Measurements from ENCODE around the gene MANBA.
A peak's percentile ranks its signal among the peaks of the same experiment; 100 is the strongest.

The MANBA gene

GRCh38 chr4:102610007-102610406 lies 150.8 kb downstream of the MANBA start:
- peak in 1 of 42 donors; percentile 29 for DNase-seq
- intact Hi-C loops (cut with DNase I): loop anchor here (10.0 kb wide), 2 partner anchors 105 to 165 kb away; partner anchors contain the start of gene NFKB1

GRCh38 chr4:102608190-102608589 lies 152.6 kb downstream of the MANBA start:
- intact Hi-C loops (cut with DNase I): no loop called here
- no peak for DNase-seq

GRCh38 chr4:102606846-102607450 lies 153.8 kb downstream of the MANBA start:
- DNase-seq: peak in 10 of 42 donors; percentile 6 to 45 (median 27)
- intact Hi-C loops (cut with DNase I): no loop called here

GRCh38 chr4:102606261-102606660 lies 154.5 kb downstream of the MANBA start:
- no peak for DNase-seq
- intact Hi-C loops (cut with DNase I): no loop called here

- DNase-seq: no peak
- intact Hi-C loops (cut with DNase I): no loop called here
Measured at GRCh38 chr4:102604222-102604940, 156.4 kb downstream of the MANBA start.

DNA sequence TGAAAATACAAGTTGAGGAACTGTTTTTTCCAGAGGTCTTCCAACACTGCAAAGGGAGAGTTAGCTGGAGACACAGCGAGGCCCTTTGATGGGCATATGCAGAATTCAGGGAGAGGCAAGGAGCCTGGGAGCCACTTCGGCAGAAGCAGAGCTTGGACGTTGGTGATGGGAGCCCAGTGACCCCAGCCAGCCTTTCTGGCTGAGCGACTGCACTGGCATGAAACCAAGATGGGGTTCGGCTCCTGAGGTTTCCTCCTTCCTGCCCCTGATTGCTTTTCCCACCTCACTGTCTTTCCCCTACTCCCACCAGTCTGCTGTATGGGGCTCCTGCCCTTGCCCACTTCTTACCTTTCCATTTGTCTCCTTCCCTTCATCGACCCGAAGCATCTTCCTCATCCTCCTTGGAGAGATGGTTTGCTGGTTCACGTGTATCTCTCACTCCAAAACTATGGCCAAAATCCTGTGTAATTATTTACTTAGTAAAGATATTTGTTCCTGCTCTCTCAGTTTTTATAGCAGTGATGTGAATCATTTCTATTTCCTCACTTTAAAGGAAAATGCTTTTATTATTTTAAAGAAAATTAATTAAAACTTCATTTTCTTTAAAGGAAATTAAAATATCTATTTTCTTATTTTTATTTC lies 159.1 kb downstream of the MANBA start:
- intact Hi-C loops (cut with DNase I): no loop called here

DNA sequence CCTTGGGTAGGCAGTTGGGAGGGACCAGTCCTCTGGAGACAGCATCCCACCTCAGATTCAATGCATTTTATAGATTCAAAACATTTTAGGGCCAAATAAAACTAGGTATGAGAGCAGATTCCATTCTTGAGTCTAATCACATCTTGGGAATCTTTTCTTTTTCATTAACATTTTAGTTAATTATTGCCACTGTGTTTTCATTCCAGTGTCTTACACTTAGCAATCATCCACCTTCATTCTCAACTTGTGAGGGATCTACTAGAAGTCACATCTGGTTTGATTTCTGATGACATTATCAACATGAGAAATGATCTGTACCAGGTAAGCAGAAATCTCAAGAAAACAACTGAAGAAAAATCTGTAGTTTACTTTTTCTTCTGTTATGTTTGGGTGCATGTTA lies 160.1 kb downstream of the MANBA start:
- intact Hi-C loops (cut with DNase I): no loop called here
- no peak for DNase-seq

More for the DNA sequence above, 159.1 kb downstream of the MANBA start:
- DNase-seq: no peak

- peak in 3 of 42 donors; percentile 10 to 56 (median 33) for DNase-seq
- intact Hi-C loops (cut with DNase I): no loop called here
Measured at GRCh38 chr4:102599886-102600285, 160.9 kb downstream of the MANBA start.

DNA sequence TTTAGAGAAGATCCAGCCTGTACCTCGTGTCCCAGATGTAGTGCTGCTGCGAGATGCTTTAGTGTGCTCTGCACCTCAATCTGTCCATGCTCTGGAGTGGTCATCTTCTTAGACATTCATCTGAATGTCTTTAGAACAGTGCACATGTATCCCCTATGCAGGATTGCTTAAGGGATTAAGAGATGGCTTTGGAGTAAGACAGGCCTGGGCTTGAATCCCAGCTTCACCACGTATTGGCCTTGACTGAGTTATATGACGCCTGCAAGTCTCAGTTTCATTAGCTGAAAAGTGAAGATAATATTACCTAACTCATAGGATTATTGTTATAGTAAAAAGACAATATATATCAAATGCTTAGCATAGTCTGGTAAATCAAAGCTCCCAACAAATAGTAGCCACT lies 161.3 kb downstream of the MANBA start:
- no peak for DNase-seq
- intact Hi-C loops (cut with DNase I): no loop called here

GRCh38 chr4:102598762-102599374 lies 161.9 kb downstream of the MANBA start:
- DNase-seq: no peak
- intact Hi-C loops (cut with DNase I): no loop called here

- intact Hi-C loops (cut with DNase I): no loop called here
- no peak for DNase-seq
Measured at GRCh38 chr4:102598086-102598761, 162.5 kb downstream of the MANBA start.

- intact Hi-C loops (cut with DNase I): no loop called here
- no peak for DNase-seq
Measured at GRCh38 chr4:102596532-102596931, 164.2 kb downstream of the MANBA start.

GRCh38 chr4:102594000-102594399 lies 166.8 kb downstream of the MANBA start:
- no peak for DNase-seq
- intact Hi-C loops (cut with DNase I): no loop called here

DNA sequence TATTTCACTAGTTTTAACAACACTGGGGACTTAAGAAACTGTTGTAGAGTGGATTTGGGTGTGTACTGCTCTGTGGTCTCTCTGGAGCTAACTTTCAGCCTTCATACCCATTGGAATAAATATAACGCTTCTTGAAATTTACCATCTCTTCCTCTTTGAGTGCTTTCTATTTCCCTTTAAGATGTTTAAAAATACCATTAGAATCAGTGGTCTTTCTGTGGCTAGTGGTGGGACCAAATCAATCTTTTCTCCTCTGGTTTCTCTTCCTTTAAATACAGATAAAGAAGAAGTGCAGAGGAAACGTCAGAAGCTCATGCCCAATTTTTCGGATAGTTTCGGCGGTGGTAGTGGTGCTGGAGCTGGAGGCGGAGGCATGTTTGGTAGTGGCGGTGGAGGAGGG lies 167.6 kb downstream of the MANBA start:
- intact Hi-C loops (cut with DNase I): no loop called here
- DNase-seq: no peak

DNA sequence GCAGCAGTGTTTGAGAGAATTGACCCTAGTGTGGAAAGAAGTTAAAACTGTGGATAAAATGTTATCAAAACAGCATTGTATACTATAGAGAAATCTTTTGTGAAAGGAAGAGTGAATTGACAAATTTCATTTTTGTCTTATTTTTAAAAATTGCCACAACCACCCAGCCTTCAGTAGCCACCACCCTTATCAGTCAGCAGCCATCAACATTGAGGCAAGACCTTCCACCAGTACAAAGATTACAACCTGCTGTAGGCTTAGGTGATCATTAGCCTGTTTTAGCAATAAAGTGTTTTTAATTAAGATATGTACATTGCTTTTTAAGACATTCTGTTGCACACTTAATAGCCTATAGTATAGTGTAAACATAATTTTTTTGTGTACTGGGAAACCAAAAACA lies 168.5 kb downstream of the MANBA start:
- DNase-seq: no peak
- intact Hi-C loops (cut with DNase I): no loop called here

- intact Hi-C loops (cut with DNase I): no loop called here
- no peak for DNase-seq
Measured at GRCh38 chr4:102589743-102590142, 171.0 kb downstream of the MANBA start.

DNA sequence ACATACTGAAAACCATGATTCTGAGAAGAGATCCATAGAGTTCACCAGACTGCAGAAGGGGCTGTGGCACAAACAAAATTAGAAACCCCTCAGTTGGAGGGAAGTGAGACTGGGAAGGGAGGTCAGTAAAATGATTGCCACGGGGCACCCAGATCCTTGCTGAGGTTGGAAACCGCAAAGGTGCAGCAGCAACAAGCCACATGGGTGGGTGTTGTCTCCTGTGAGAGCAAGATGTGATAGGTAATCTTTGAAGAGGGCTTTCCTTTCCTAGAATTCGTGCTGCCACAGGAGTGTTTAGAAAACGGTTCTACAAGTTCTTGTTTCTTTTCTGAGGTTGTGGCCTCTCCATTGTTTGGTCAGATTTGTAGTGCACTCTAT lies 174.1 kb downstream of the MANBA start:
- DNase-seq: no peak
- intact Hi-C loops (cut with DNase I): no loop called here

GRCh38 chr4:102586002-102586643 lies 174.6 kb downstream of the MANBA start:
- intact Hi-C loops (cut with DNase I): no loop called here
- DNase-seq: no peak

DNA sequence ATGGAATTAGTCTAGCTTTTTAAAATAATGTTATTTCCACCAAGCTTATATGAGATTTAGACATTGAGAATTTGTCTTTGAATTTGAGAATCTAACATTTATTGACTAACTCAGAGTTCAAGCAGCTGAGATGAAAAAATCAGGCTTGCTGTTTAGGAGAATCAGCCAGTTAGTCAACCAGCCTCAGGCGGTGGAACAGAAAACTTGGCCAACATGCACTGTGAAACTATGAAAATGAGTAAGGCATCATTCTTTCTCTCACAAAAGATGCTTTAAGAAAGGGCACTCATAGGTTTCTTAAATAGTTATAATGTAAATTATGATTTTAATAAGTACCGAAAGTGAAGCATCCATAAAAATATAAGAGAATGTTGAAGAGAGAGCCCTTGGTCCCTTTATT lies 175.4 kb downstream of the MANBA start:
- intact Hi-C loops (cut with DNase I): no loop called here

More for the DNA sequence above, 175.4 kb downstream of the MANBA start:
- DNase-seq: no peak
